ENCODE data around the gene EEPD1.

- TF ChIP-seq CTCF (IDR thresholded peaks at IDR 0.05; ENCODE audit: borderline replicate concordance, extremely low read depth, low read length, poor library complexity, severe bottlenecking) (no peak), EZH2 (IDR thresholded peaks at IDR 0.05; ENCODE audit: borderline replicate concordance, low read depth, low read length, severe bottlenecking) (no peak)
These were observed 37.4 kb upstream of the EEPD1 start for GRCh38 chr7:36115448-36116321.

Data from DND-41 (cell line).